Suprapubic skin (tissue), 4 donors: ENCODE data around the gene EIPR1.

Experiments used
- EP300 ChIP-seq: sonication (generic); formaldehyde crosslinking; IDR thresholded peaks from one replicate; pipeline ENCODE4 v1.6.1; 2017; ENCODE audit warnings: antibody characterized with exemption
- POLR2AphosphoS5 ChIP-seq, 3 donors: sonication (generic); formaldehyde crosslinking; IDR thresholded peaks; one replicate each; pipeline ENCODE4 v1.6.1; 2017; ENCODE audit warnings: antibody characterized with exemption in 3 of 3
- TF ChIP-seq, protein P1 (sequence below), 2 donors: fragments of 200-600 bp in 1 of 2; fragments of 450-650 bp in 1 of 2; sonication (generic) in 1 of 2; IDR thresholded peaks; one replicate each; pipeline ENCODE4 v1.5.1; 2016 to 2019; ENCODE audit warnings: antibody characterized with exemption in 2 of 2, mild to moderate bottlenecking in 1 of 2, moderate library complexity in 1 of 2

DNA sequence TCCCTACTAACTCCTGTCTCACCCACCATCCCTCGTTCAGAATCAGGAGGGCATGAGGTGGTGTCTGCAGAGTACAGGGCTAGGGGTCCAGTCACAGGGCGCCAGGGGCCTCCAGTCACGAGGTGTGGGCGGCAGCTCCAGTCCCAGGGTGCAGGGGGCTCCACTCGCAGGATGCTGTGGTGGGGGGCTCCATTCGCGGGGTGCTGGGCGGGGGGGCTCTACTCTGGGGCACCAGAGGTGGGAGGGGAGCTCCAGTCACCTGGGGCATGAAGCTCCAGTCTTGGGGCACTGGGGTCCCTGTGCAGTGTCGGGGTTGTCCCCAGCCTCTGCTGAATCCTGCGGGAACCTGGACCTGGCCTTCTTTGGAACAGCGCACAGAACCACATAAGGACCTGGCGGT is 66.0 kb downstream of the EIPR1 start:
- TF ChIP-seq EP300, result no peak
- TF ChIP-seq, protein P1, sequence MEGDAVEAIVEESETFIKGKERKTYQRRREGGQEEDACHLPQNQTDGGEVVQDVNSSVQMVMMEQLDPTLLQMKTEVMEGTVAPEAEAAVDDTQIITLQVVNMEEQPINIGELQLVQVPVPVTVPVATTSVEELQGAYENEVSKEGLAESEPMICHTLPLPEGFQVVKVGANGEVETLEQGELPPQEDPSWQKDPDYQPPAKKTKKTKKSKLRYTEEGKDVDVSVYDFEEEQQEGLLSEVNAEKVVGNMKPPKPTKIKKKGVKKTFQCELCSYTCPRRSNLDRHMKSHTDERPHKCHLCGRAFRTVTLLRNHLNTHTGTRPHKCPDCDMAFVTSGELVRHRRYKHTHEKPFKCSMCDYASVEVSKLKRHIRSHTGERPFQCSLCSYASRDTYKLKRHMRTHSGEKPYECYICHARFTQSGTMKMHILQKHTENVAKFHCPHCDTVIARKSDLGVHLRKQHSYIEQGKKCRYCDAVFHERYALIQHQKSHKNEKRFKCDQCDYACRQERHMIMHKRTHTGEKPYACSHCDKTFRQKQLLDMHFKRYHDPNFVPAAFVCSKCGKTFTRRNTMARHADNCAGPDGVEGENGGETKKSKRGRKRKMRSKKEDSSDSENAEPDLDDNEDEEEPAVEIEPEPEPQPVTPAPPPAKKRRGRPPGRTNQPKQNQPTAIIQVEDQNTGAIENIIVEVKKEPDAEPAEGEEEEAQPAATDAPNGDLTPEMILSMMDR (IDR thresholded peaks at IDR 0.05), result no peak
- TF ChIP-seq POLR2AphosphoS5 (IDR thresholded peaks at IDR 0.05), result no peak
